Neural cell (in vitro differentiated cells): ENCODE measurements around the gene SMOC1. TPM values are rescaled to one million over a fixed set of nuclear protein-coding genes. Genes with fewer than 3 reads are reported as not detected.

Experiments used
- H2AFZ ChIP-seq: fragments of 200-600, 300-800 bp; sonication (generic), shearing (Covaris generic); 2 replicates; pipeline ENCODE4 v1.6.0; 2014; ENCODE audit warnings: low read depth, mild to moderate bottlenecking, antibody characterized with exemption, low read length, moderate library complexity
- H3F3A ChIP-seq: fragments of 200-600 bp; shearing (Covaris generic); 2 replicates; pipeline ENCODE4 v1.6.1; 2016; ENCODE audit warnings: mild to moderate bottlenecking, moderate library complexity, mixed read lengths, antibody characterized with exemption, low read length; ENCODE audit not compliant: insufficient read depth, poor library complexity, severe bottlenecking
- H3K27ac ChIP-seq: fragments of 200-600, 300-800 bp; sonication (generic), shearing (Covaris generic); 2 replicates; pipeline ENCODE4 v1.5.1; 2014; ENCODE audit warnings: mild to moderate bottlenecking, low read length, moderate library complexity
- H3K27me3 ChIP-seq: fragments of 300-800, 200-600 bp; sonication (generic), shearing (Covaris generic); 2 replicates; pipeline ENCODE4 v1.6.0; 2014; ENCODE audit warnings: mild to moderate bottlenecking, low read depth, low read length, moderate library complexity; ENCODE audit not compliant: insufficient read depth
- H3K36me3 ChIP-seq: fragments of 300-800, 200-600 bp; sonication (generic), shearing (Covaris generic); 2 replicates; pipeline ENCODE4 v1.5.1; 2014; ENCODE audit warnings: mild to moderate bottlenecking, antibody characterized with exemption, low read length, moderate library complexity; ENCODE audit not compliant: insufficient read depth
- H3K4me2 ChIP-seq: fragments of 300-800, 200-600 bp; sonication (generic), shearing (Covaris generic); 2 replicates; pipeline ENCODE4 v1.6.0; 2014; ENCODE audit warnings: mild to moderate bottlenecking, low read length
- H3K4me3 ChIP-seq: fragments of 300-800, 200-600 bp; sonication (generic), shearing (Covaris generic); 2 replicates; pipeline ENCODE4 v1.5.1; 2014; ENCODE audit warnings: mild to moderate bottlenecking, low read length, moderate library complexity
- H3K79me2 ChIP-seq: fragments of 200-600 bp; shearing (Covaris generic); replicated peaks from 2 replicates; pipeline ENCODE4 v1.6.0; 2014; ENCODE audit warnings: mild to moderate bottlenecking, low read length, moderate library complexity; ENCODE audit not compliant: insufficient read depth
- H3K9ac ChIP-seq: fragments of 300-800, 200-600 bp; sonication (generic), shearing (Covaris generic); 2 replicates; pipeline ENCODE4 v1.6.1; 2016; ENCODE audit warnings: mild to moderate bottlenecking, low read length, mixed read lengths
- H3K9me2 ChIP-seq: fragments of 200-600 bp; shearing (Covaris generic); 2 replicates; pipeline ENCODE4 v1.6.1; 2016; ENCODE audit warnings: mild to moderate bottlenecking, low read length, mixed read lengths; ENCODE audit not compliant: insufficient read depth
- H3K9me3 ChIP-seq: fragments of 200-600, 300-800 bp; sonication (generic), shearing (Covaris generic); 2 replicates; pipeline ENCODE4 v1.6.1; 2016; ENCODE audit warnings: mild to moderate bottlenecking, mixed run types, low read length, moderate library complexity, mixed read lengths
- H4K20me1 ChIP-seq: fragments of 200-600 bp; shearing (Covaris generic); 2 replicates; pipeline ENCODE4 v1.6.1; 2016; ENCODE audit warnings: mild to moderate bottlenecking, mixed run types; ENCODE audit not compliant: insufficient read depth
- EP300 ChIP-seq: fragments of 450-650 bp; conservative IDR thresholded peaks from 2 replicates; pipeline ENCODE4 v1.6.1; 2014; ENCODE audit warnings: antibody characterized with exemption, mild to moderate bottlenecking, moderate library complexity; ENCODE audit not compliant: poor library complexity, severe bottlenecking
- EZH2 ChIP-seq: fragments of 200-600, 300-800 bp; shearing (Covaris generic), sonication (generic); IDR thresholded peaks from 2 replicates; pipeline ENCODE4 v1.6.1; 2014; ENCODE audit warnings: antibody characterized with exemption, low read length, borderline replicate concordance, mild to moderate bottlenecking; ENCODE audit not compliant: insufficient read depth, poor library complexity, severe bottlenecking
- MXI1 ChIP-seq: fragments of 450-650 bp; conservative IDR thresholded peaks from 2 replicates; pipeline ENCODE4 v1.6.1; 2014; ENCODE audit warnings: antibody characterized with exemption, mild to moderate bottlenecking; ENCODE audit not compliant: poor library complexity, severe bottlenecking
- POLR2AphosphoS5 ChIP-seq: IDR thresholded peaks from 2 replicates; pipeline ENCODE4 v1.6.1; 2012
- RAD21 ChIP-seq: fragments of 450-650 bp; conservative IDR thresholded peaks from 2 replicates; pipeline ENCODE4 v1.6.1; 2014; ENCODE audit warnings: antibody characterized with exemption, mild to moderate bottlenecking, moderate library complexity
- SMC3 ChIP-seq: fragments of 450-650 bp; conservative IDR thresholded peaks from 2 replicates; pipeline ENCODE4 v1.6.1; 2014; ENCODE audit warnings: antibody characterized with exemption, mild to moderate bottlenecking, moderate library complexity; ENCODE audit not compliant: poor library complexity
- TAF1 ChIP-seq: IDR thresholded peaks from 2 replicates; pipeline ENCODE4 v1.6.1; 2012; ENCODE audit warnings: low read depth
- polyA plus RNA-seq: library from polyadenylated mRNA; depleted of rRNA; stranded (reverse); fragments of >200 nt; gene quantifications from 2 replicates; pipeline ENCODE4 v1.2.3, GENCODE V29; 2014
- TF ChIP-seq, protein P1 (sequence below): IDR thresholded peaks from 2 replicates; pipeline ENCODE4 v1.6.1; 2012; ENCODE audit warnings: borderline replicate concordance
- TF ChIP-seq, protein P2 (sequence below): fragments of 450-650 bp; IDR thresholded peaks from 2 replicates; pipeline ENCODE4 v1.5.1; 2014; ENCODE audit warnings: antibody characterized with exemption, mild to moderate bottlenecking, moderate library complexity; ENCODE audit not compliant: poor library complexity, severe bottlenecking

Gene SMOC1
- polyA plus RNA-seq, 1 donor from 2014 or later: 8.7 TPM

DNA sequence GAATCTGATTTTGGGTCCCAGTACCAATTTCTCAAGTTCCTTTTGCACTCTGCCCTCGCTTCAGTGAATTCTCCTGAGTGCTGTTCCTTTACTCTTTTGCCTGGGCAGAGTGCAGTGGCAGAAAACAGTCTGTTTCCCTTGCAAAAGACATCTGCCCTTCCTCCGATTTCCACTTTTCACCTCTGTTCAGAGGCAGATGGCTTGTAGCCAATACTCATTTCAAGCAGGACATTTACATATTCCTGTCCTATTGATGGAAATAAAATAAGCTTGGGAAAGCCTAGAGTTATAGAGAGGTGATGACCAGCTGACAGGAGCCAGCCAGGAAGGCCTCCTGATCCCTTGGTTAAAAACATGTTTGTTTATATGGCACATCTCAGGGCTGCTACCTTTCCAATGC is 198.5 kb downstream of the SMOC1 start:
- Histone ChIP-seq H4K20me1 (no peaks in the 10 kb centered on the region), H3K9me3 (no peaks in the 10 kb centered on the region), H3K4me3 (no peak overlapping the region)

DNA sequence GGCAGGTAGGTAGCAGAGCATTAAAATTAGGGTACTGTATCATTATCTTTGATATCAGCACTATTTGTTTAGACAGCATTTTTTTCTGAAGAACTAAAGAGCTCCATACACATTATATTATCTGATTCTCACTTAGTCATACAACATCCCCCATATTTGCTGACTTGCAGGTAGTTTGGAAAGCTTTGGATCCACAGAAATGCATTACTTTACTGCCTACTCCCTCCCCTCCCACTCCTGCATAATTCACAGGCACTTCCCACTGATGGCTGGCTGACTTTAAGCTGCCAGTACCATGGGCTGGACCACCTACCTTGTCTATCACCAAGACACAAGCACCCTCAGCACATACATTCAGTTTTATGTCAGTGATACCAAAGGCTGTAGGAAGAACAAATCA is 199.1 kb downstream of the SMOC1 start:
- H3K27me3 ChIP-seq: no peaks in the 10 kb centered on the region
- no peak overlapping the region for H3K4me3 ChIP-seq
- H3F3A ChIP-seq: no peaks in the 10 kb centered on the region
- no peak overlapping the region for H3K4me2 ChIP-seq
- no peak overlapping the region for H2AFZ ChIP-seq
- no peaks in the 10 kb centered on the region for H3K36me3 ChIP-seq
- no peaks in the 10 kb centered on the region for H4K20me1 ChIP-seq
- no peaks in the 10 kb centered on the region for H3K9me3 ChIP-seq
- TF ChIP-seq SMC3 (no peak), TAF1 (no peak), POLR2AphosphoS5 (no peak), RAD21 (no peak), MXI1 (no peak), EP300 (no peak)
- TF ChIP-seq, protein P1, sequence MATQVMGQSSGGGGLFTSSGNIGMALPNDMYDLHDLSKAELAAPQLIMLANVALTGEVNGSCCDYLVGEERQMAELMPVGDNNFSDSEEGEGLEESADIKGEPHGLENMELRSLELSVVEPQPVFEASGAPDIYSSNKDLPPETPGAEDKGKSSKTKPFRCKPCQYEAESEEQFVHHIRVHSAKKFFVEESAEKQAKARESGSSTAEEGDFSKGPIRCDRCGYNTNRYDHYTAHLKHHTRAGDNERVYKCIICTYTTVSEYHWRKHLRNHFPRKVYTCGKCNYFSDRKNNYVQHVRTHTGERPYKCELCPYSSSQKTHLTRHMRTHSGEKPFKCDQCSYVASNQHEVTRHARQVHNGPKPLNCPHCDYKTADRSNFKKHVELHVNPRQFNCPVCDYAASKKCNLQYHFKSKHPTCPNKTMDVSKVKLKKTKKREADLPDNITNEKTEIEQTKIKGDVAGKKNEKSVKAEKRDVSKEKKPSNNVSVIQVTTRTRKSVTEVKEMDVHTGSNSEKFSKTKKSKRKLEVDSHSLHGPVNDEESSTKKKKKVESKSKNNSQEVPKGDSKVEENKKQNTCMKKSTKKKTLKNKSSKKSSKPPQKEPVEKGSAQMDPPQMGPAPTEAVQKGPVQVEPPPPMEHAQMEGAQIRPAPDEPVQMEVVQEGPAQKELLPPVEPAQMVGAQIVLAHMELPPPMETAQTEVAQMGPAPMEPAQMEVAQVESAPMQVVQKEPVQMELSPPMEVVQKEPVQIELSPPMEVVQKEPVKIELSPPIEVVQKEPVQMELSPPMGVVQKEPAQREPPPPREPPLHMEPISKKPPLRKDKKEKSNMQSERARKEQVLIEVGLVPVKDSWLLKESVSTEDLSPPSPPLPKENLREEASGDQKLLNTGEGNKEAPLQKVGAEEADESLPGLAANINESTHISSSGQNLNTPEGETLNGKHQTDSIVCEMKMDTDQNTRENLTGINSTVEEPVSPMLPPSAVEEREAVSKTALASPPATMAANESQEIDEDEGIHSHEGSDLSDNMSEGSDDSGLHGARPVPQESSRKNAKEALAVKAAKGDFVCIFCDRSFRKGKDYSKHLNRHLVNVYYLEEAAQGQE: no peak
- no peaks in the 10 kb centered on the region for H3K9me2 ChIP-seq
- H3K27ac ChIP-seq: no peak overlapping the region
- H3K79me2 ChIP-seq: no peaks in the 10 kb centered on the region
- no peak overlapping the region for H3K9ac ChIP-seq

More for the DNA sequence above, 198.5 kb downstream of the SMOC1 start:
- no peak overlapping the region for H2AFZ ChIP-seq
- no peaks in the 10 kb centered on the region for H3K27me3 ChIP-seq
- no peaks in the 10 kb centered on the region for H3K9me2 ChIP-seq
- no peaks in the 10 kb centered on the region for H3F3A ChIP-seq
- H3K79me2 ChIP-seq: no peaks in the 10 kb centered on the region
- no peak overlapping the region for H3K9ac ChIP-seq
- TF ChIP-seq MXI1 (no peak), EZH2 (no peak), EP300 (no peak), POLR2AphosphoS5 (no peak), SMC3 (no peak), TAF1 (no peak), RAD21 (no peak)
- TF ChIP-seq, protein P1: no peak
- TF ChIP-seq, protein P2, sequence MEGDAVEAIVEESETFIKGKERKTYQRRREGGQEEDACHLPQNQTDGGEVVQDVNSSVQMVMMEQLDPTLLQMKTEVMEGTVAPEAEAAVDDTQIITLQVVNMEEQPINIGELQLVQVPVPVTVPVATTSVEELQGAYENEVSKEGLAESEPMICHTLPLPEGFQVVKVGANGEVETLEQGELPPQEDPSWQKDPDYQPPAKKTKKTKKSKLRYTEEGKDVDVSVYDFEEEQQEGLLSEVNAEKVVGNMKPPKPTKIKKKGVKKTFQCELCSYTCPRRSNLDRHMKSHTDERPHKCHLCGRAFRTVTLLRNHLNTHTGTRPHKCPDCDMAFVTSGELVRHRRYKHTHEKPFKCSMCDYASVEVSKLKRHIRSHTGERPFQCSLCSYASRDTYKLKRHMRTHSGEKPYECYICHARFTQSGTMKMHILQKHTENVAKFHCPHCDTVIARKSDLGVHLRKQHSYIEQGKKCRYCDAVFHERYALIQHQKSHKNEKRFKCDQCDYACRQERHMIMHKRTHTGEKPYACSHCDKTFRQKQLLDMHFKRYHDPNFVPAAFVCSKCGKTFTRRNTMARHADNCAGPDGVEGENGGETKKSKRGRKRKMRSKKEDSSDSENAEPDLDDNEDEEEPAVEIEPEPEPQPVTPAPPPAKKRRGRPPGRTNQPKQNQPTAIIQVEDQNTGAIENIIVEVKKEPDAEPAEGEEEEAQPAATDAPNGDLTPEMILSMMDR: no peak
- H3K4me2 ChIP-seq: no peak overlapping the region
- no peak overlapping the region for H3K27ac ChIP-seq
- H3K36me3 ChIP-seq: no peaks in the 10 kb centered on the region
